Measurements from ENCODE around the gene ZCRB1. TPM values are rescaled to one million over a fixed set of nuclear protein-coding genes. Genes with fewer than 3 reads are reported as not detected.

The ZCRB1 gene
- total RNA-seq, 4 donors from 2014 or later: 21.3 to 31.0 (median 24.3) TPM

GRCh38 chr12:42346403-42347002 is 20.6 kb upstream of the ZCRB1 start:
- Histone ChIP-seq H3K4me3 (no peak overlapping the region), H3K36me3 (peaks cover 6% of the 10 kb centered on the region), H3K27ac (no peak overlapping the region), H3K4me1 (no peaks in the 10 kb centered on the region), H3K9me3 (no peaks in the 10 kb centered on the region), H3K27me3 (no peaks in the 10 kb centered on the region)
- no peak for TF ChIP-seq EP300 (IDR thresholded peaks at IDR 0.05)
- no peak for TF ChIP-seq POLR2A (IDR thresholded peaks at IDR 0.05)
- TF ChIP-seq CTCF (IDR thresholded peaks at IDR 0.05): no peak
- no peak for TF ChIP-seq POLR2AphosphoS5 (IDR thresholded peaks at IDR 0.05)
- WGBS: 98% methylated on average over 1 of the region's 1 CpG
- no peak for DNase-seq (ENCODE audit: low spot score in 2 of 2)

- no peak for DNase-seq (ENCODE audit: low spot score in 2 of 2)
- Histone ChIP-seq H3K36me3 (peaks cover 9% of the 10 kb centered on the region), H3K4me3 (no peak overlapping the region), H3K27ac (no peak overlapping the region), H3K4me1 (no peaks in the 10 kb centered on the region), H3K9me3 (no peaks in the 10 kb centered on the region), H3K27me3 (no peaks in the 10 kb centered on the region)
- no peak for TF ChIP-seq EP300 (IDR thresholded peaks at IDR 0.05)
- TF ChIP-seq POLR2AphosphoS5 (IDR thresholded peaks at IDR 0.05): no peak
- TF ChIP-seq POLR2A (IDR thresholded peaks at IDR 0.05): no peak
- no peak for TF ChIP-seq CTCF (IDR thresholded peaks at IDR 0.05)
- whole genome bisulfite sequencing: 52% methylated on average over 3 of the region's 3 CpGs
Measured at GRCh38 chr12:42343721-42344120, 17.8 kb upstream of the ZCRB1 start.

GRCh38 chr12:42342028-42342427 is 16.1 kb upstream of the ZCRB1 start:
- Histone ChIP-seq H3K4me1 (no peaks in the 10 kb centered on the region), H3K27ac (no peak overlapping the region), H3K9me3 (no peaks in the 10 kb centered on the region), H3K36me3 (peaks cover 17% of the 10 kb centered on the region), H3K4me3 (no peak overlapping the region), H3K27me3 (no peaks in the 10 kb centered on the region)
- 83% methylated on average over 2 of the region's 2 CpGs for WGBS
- TF ChIP-seq POLR2AphosphoS5 (IDR thresholded peaks at IDR 0.05): no peak
- TF ChIP-seq CTCF (IDR thresholded peaks at IDR 0.05): no peak
- no peak for TF ChIP-seq POLR2A (IDR thresholded peaks at IDR 0.05)
- no peak for TF ChIP-seq EP300 (IDR thresholded peaks at IDR 0.05)
- no peak for DNase-seq (ENCODE audit: low spot score in 2 of 2)

GRCh38 chr12:42338280-42338679 is 12.4 kb upstream of the ZCRB1 start:
- TF ChIP-seq POLR2A (IDR thresholded peaks at IDR 0.05): no peak
- TF ChIP-seq POLR2AphosphoS5 (IDR thresholded peaks at IDR 0.05): no peak
- no peak for TF ChIP-seq EP300 (IDR thresholded peaks at IDR 0.05)
- TF ChIP-seq CTCF (IDR thresholded peaks at IDR 0.05): no peak
- 92% methylated on average over 2 of the region's 2 CpGs for WGBS
- H3K36me3 ChIP-seq: peaks cover 23% of the 10 kb centered on the region
- no peak overlapping the region for H3K4me3 ChIP-seq
- H3K4me1 ChIP-seq: no peaks in the 10 kb centered on the region
- no peak for DNase-seq (ENCODE audit: low spot score in 2 of 2)
- no peaks in the 10 kb centered on the region for H3K9me3 ChIP-seq
- no peaks in the 10 kb centered on the region for H3K27me3 ChIP-seq
- H3K27ac ChIP-seq: no peak overlapping the region

GRCh38 chr12:42336286-42336685 is 10.4 kb upstream of the ZCRB1 start:
- Histone ChIP-seq H3K27ac (no peak overlapping the region), H3K36me3 (peaks cover 20% of the 10 kb centered on the region), H3K4me1 (no peaks in the 10 kb centered on the region), H3K9me3 (no peaks in the 10 kb centered on the region), H3K27me3 (no peaks in the 10 kb centered on the region), H3K4me3 (no peak overlapping the region)
- 40% methylated on average over 1 of the region's 1 CpG for WGBS
- TF ChIP-seq CTCF (IDR thresholded peaks at IDR 0.05) (no peak), EP300 (IDR thresholded peaks at IDR 0.05) (no peak), POLR2A (IDR thresholded peaks at IDR 0.05) (no peak), POLR2AphosphoS5 (IDR thresholded peaks at IDR 0.05) (no peak)
- no peak for DNase-seq (ENCODE audit: low spot score in 2 of 2)

Data from suprapubic skin (tissue), 4 donors.